Prostate gland (tissue), 2 donors: Measurements from ENCODE around the gene ZNF431. TPM values are rescaled to one million over a fixed set of nuclear protein-coding genes. Genes with fewer than 3 reads are reported as not detected.
"Not testable (repeated sequence)": the region's sequence is repeated elsewhere in the genome, so short reads cannot be mapped to it uniquely, and the experiment has no call there.

ENCODE experiments used
- DNase-seq: peaks from one replicate; pipeline ENCODE4 v3.0.0-alpha.2; 2019; ENCODE audit warnings: low spot score
- H3K27ac ChIP-seq, 2 donors: fragments of 200-600 bp; sonication (generic); 2 replicates each; pipeline ENCODE4 v1.5.1; 2017 to 2019
- H3K27me3 ChIP-seq: fragments of 200-600 bp; sonication (generic); replicated peaks from 2 replicates; pipeline ENCODE4 v1.5.1; 2019; ENCODE audit not compliant: insufficient read depth
- H3K36me3 ChIP-seq, 2 donors: fragments of 200-600 bp; sonication (generic); 1 replicate in 1 of 2; 2 replicates in 1 of 2; pipeline versions ENCODE4 v1.5.1 to v1.8.1; 2017 to 2019
- H3K4me1 ChIP-seq: fragments of 200-600 bp; sonication (generic); replicated peaks from 2 replicates; pipeline ENCODE4 v1.5.1; 2019
- H3K4me3 ChIP-seq, 2 donors: fragments of 200-600 bp; sonication (generic); 2 replicates each; pipeline ENCODE4 v1.5.1; 2017 to 2019
- H3K9me3 ChIP-seq: fragments of 200-600 bp; sonication (generic); 2 replicates; pipeline ENCODE4 v1.5.1; 2017
- POLR2A ChIP-seq: fragments of 450-650 bp; IDR thresholded peaks from one replicate; pipeline ENCODE4 v1.6.1; 2016; ENCODE audit warnings: antibody characterized with exemption, mild to moderate bottlenecking
- POLR2AphosphoS5 ChIP-seq: sonication (generic); formaldehyde crosslinking; IDR thresholded peaks from one replicate; pipeline ENCODE4 v1.6.1; 2017; ENCODE audit warnings: antibody characterized with exemption
- WGBS: methylation state at CpG from one replicate; pipeline ENCODE4 v1.1.5; 2018; 5-methylcytosine and 5-hydroxymethylcytosine counted together
- intact Hi-C: fragments of 100-400 bp; cut with DNase I; formaldehyde crosslinking; loops from one replicate; pipeline ENCODE4 v1.14.2; 2022
- total RNA-seq, 2 donors: library from RNA; depleted of rRNA; stranded (reverse); fragments of >200 nt; gene quantifications; one replicate each; pipeline ENCODE4 v1.1.0, GENCODE V29; 2016
- TF ChIP-seq, protein P1 (sequence below), 4 experiments: fragments of 200-600 bp in 2 of 4; fragments of 450-650 bp in 2 of 4; sonication (generic) in 2 of 4; IDR thresholded peaks; 1 replicate in 3 of 4; 2 replicates in 1 of 4; pipeline ENCODE4 v1.5.1; 2016 to 2019; ENCODE audit warnings: antibody characterized with exemption in 4 of 4, mild to moderate bottlenecking in 2 of 4, moderate library complexity in 2 of 4

ZNF431 gene
- total RNA-seq, 2 donors from 2014 or later: 12.7 to 54.7 TPM

GRCh38 chr19:21138130-21138529, 3.7 kb upstream of the ZNF431 start:
- TF ChIP-seq POLR2A (no peak), POLR2AphosphoS5 (no peak)
- TF ChIP-seq, protein P1, sequence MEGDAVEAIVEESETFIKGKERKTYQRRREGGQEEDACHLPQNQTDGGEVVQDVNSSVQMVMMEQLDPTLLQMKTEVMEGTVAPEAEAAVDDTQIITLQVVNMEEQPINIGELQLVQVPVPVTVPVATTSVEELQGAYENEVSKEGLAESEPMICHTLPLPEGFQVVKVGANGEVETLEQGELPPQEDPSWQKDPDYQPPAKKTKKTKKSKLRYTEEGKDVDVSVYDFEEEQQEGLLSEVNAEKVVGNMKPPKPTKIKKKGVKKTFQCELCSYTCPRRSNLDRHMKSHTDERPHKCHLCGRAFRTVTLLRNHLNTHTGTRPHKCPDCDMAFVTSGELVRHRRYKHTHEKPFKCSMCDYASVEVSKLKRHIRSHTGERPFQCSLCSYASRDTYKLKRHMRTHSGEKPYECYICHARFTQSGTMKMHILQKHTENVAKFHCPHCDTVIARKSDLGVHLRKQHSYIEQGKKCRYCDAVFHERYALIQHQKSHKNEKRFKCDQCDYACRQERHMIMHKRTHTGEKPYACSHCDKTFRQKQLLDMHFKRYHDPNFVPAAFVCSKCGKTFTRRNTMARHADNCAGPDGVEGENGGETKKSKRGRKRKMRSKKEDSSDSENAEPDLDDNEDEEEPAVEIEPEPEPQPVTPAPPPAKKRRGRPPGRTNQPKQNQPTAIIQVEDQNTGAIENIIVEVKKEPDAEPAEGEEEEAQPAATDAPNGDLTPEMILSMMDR (IDR thresholded peaks at IDR 0.05): no peak
- intact Hi-C loops: no loop called here
- DNase-seq: no peak

DNA sequence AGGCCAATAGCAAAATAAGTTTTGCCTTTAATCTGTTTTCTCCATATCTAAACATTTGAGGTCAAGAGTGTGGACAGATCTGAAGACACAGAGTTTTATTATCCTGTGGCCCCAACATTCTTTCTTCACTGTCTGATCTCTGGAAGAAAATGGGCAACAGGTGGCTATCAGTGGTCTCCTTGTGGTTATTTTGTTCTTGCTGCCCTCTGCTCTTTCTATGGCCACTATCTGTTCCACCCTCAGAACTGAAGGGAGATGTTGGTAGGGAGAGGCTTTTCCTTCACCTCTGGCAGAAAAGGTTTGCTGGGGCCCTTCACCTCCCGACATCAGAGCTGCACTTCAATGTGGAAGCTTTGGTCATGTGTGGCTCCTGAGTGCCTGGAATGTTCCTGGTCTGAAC, 834 bp upstream of the ZNF431 start:
- intact Hi-C loops, H3K4me3 ChIP-seq: not testable (repeated sequence)
- 96% methylated on average over 1 of the region's 1 CpG for WGBS

More at GRCh38 chr19:21138130-21138529, 3.7 kb upstream of the ZNF431 start:
- no peak overlapping the region for H3K27ac ChIP-seq
- H3K27me3 ChIP-seq: no peaks in the 10 kb centered on the region
- H3K4me3 ChIP-seq: no peak overlapping the region
- H3K4me1 ChIP-seq: no peaks in the 10 kb centered on the region
- H3K36me3 ChIP-seq: no peaks in the 10 kb centered on the region
- H3K9me3 ChIP-seq: no peaks in the 10 kb centered on the region

DNA sequence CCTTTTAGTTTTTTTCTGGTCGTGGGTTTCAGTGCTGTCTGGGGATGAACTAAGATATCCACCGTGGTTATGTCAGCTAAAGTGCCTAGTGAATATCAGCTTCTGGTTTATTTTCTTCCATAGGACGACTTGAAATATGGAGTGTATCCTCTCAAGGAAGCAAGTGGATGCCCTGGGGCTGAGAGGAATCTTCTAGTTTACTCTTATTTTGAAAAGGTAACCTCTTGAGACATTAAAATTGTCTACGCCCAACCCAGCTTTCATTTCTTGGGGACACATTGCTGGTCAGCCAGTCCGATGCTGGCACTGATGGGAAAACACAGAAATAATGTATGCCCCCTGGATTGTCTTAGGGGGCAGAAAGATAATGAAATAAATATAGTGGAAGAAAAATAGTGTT, 1.6 kb downstream of the ZNF431 start:
- intact Hi-C loops: no loop called here
- DNase-seq: no peak
- 87% methylated on average over 5 of the region's 5 CpGs for WGBS
- H3K27ac ChIP-seq: no peak overlapping the region
- H3K36me3 ChIP-seq: no peaks in the 10 kb centered on the region
- H3K27me3 ChIP-seq: no peaks in the 10 kb centered on the region
- no peaks in the 10 kb centered on the region for H3K4me1 ChIP-seq
- no peak overlapping the region for H3K4me3 ChIP-seq
- TF ChIP-seq POLR2AphosphoS5: no peak
- TF ChIP-seq, protein P1 (IDR thresholded peaks at IDR 0.05): no peak
- TF ChIP-seq POLR2A: no peak
- no peaks in the 10 kb centered on the region for H3K9me3 ChIP-seq

More for the DNA sequence above, 834 bp upstream of the ZNF431 start:
- not testable (repeated sequence) for H3K9me3 ChIP-seq, H3K36me3 ChIP-seq, H3K27ac ChIP-seq, H3K27me3 ChIP-seq, H3K4me1 ChIP-seq, DNase-seq

GRCh38 chr19:21143854-21144253, 2.0 kb downstream of the ZNF431 start:
- Histone ChIP-seq H3K27ac (no peak overlapping the region), H3K4me1 (no peaks in the 10 kb centered on the region), H3K9me3 (no peaks in the 10 kb centered on the region), H3K4me3 (no peak overlapping the region), H3K36me3 (no peaks in the 10 kb centered on the region), H3K27me3 (no peaks in the 10 kb centered on the region)
- intact Hi-C loops: no loop called here
- WGBS: 100% methylated on average over 1 of the region's 1 CpG
- TF ChIP-seq POLR2AphosphoS5 (no peak), POLR2A (no peak)
- TF ChIP-seq, protein P1 (IDR thresholded peaks at IDR 0.05): no peak
- DNase-seq: no peak

- WGBS: 81% methylated on average over 1 of the region's 1 CpG
- intact Hi-C loops: no loop called here
- H3K27ac ChIP-seq: no peak overlapping the region
Measured at GRCh38 chr19:21147540-21147939, 5.7 kb downstream of the ZNF431 start.

More at GRCh38 chr19:21147540-21147939, 5.7 kb downstream of the ZNF431 start:
- Histone ChIP-seq H3K27me3 (no peaks in the 10 kb centered on the region), H3K4me3 (no peak overlapping the region), H3K9me3 (no peaks in the 10 kb centered on the region), H3K36me3 (no peaks in the 10 kb centered on the region), H3K4me1 (no peaks in the 10 kb centered on the region)
- DNase-seq: no peak
- TF ChIP-seq, protein P1 (IDR thresholded peaks at IDR 0.05): no peak
- TF ChIP-seq POLR2A (no peak), POLR2AphosphoS5 (no peak)
